Small intestine (tissue), 7 donors: ENCODE results near the gene GIMAP8. TPM values are rescaled to one million over a fixed set of nuclear protein-coding genes. Genes with fewer than 3 reads are reported as not detected.
"Not testable (repeated sequence)": the region's sequence is repeated elsewhere in the genome, so short reads cannot be mapped to it uniquely, and the experiment has no call there.

Source experiments
- DNase-seq, 2 donors: peaks; one replicate each; pipeline versions ENCODE4 v3.0.0 to v3.0.0-alpha.2; 2013
- FAIRE-seq: peaks from 2 replicates; lab custom pipeline; 2012; peaks lifted over from hg19 to GRCh38; lab: Jason Lieb, UNC
- H3K27ac ChIP-seq, 3 donors: one replicate each; pipeline ENCODE4 v1.5.1; 2013; ENCODE audit warnings: low read length in 2 of 3, mild to moderate bottlenecking in 2 of 3, control low read depth in 1 of 3, inconsistent platforms in 1 of 3, low read depth in 1 of 3, moderate library complexity in 1 of 3
- H3K27me3 ChIP-seq, 3 donors: one replicate each; pipeline ENCODE4 v1.6.1; 2013; ENCODE audit warnings: low read length in 3 of 3, inconsistent platforms in 1 of 3; ENCODE audit not compliant: control insufficient read depth in 3 of 3, insufficient read depth in 3 of 3
- H3K36me3 ChIP-seq, 3 donors: one replicate each; pipeline ENCODE4 v1.6.1; 2013; ENCODE audit warnings: low read length in 3 of 3, inconsistent platforms in 1 of 3, low read depth in 1 of 3, mild to moderate bottlenecking in 1 of 3, moderate library complexity in 1 of 3; ENCODE audit not compliant: control insufficient read depth in 3 of 3, insufficient read depth in 2 of 3
- H3K4me1 ChIP-seq, 3 donors: one replicate each; pipeline ENCODE4 v1.6.1; 2013; ENCODE audit warnings: low read length in 2 of 3, inconsistent platforms in 1 of 3, low read depth in 1 of 3, mild to moderate bottlenecking in 1 of 3, moderate library complexity in 1 of 3; ENCODE audit not compliant: control insufficient read depth in 3 of 3, insufficient read depth in 2 of 3
- H3K4me3 ChIP-seq, 3 donors: one replicate each; pipeline ENCODE4 v1.5.1; 2013; ENCODE audit warnings: low read length in 3 of 3, control low read depth in 1 of 3, inconsistent platforms in 1 of 3, low read depth in 1 of 3, mild to moderate bottlenecking in 1 of 3, moderate library complexity in 1 of 3
- H3K9me3 ChIP-seq, 2 donors: one replicate each; pipeline ENCODE4 v1.6.1; 2013; ENCODE audit warnings: low read depth in 1 of 2, low read length in 1 of 2; ENCODE audit not compliant: control insufficient read depth in 2 of 2, insufficient read depth in 1 of 2
- WGBS, 3 donors: extraction: QIAGEN DNeasy Blood & Tissue Kit; methylation state at CpG; one replicate each; pipeline ENCODE4 v1.1.7; 2013; 5-methylcytosine and 5-hydroxymethylcytosine counted together
- polyA plus RNA-seq, 4 donors: library from polyadenylated mRNA; stranded (reverse) in 3 of 4; unstranded in 1 of 4; fragments of 200-250 nt in 3 of 4; fragments of 120-200 nt in 1 of 4; gene quantifications; one replicate each; pipeline versions ENCODE4 v1.2.1 to v1.2.3, GENCODE V29; 2013
- donor health status: healthy with polysubstance abuse.
- donor health status: control.
- donor health status: control.
- donor health status: Bipolar disorder and iron deficiency.
- donor health status: healthy.

Gene GIMAP8
- polyA plus RNA-seq, 4 donors: 0.67 to 14.0 (median 4.1) TPM

DNA sequence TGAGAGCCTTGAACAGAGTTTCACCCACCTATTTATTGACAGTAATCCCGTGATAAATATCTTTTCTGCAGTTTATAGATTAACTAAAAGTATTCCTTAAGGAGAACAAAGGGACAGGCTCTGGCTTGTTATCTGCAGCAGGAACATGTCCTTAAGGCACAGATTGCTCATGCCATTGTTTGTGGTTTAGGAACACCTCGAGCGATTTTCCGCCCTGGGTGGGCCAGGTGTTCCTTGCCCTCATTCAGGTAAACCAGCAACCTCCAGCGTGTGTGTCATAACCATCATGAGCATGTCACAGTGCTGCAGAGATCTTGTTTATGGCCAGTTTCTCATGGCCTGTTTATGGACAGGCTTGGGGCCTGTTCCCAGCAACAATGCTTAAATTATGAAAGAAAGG, 6.6 kb downstream of the GIMAP8 start:
- WGBS, 3 donors: 76 to 86% (median 82%) methylated on average over 5 of the region's 5 CpGs
- not testable (repeated sequence) for H3K36me3 ChIP-seq, H3K27ac ChIP-seq, DNase-seq, H3K4me3 ChIP-seq, H3K4me1 ChIP-seq, H3K27me3 ChIP-seq, FAIRE-seq
- H3K9me3 ChIP-seq: peaks cover 1 to 17% of the 10 kb centered on the region in 2 donors

DNA sequence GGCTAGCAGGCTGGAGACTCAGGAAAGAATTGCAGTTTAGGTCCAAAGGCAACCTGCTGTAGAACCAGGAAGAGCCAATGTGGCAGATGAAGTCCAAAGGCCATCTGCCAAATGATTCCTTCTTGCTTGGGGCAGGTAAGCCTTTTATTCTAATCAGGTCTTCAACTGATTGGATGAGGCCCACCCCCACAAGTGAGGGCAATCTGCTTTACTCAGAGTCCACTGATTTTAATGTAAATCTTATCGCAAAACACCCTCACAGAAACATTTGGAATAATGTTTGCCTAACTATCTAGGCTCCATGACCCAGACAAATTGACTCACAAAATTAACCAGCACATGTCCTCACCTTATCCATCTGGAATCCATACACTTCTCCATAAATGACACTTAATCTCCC, 7.8 kb downstream of the GIMAP8 start:
- H3K27ac ChIP-seq: no peak overlapping the region
- 95 to 100% (median 95%) methylated on average over 1 of the region's 1 CpG for WGBS, 3 donors
- H3K4me1 ChIP-seq: no peaks in the 10 kb centered on the region
- H3K36me3 ChIP-seq: no peaks in the 10 kb centered on the region
- no peak overlapping the region for H3K4me3 ChIP-seq
- FAIRE-seq (no peak), DNase-seq (peak in 1 of 2 donors; percentile 51)
- H3K27me3 ChIP-seq: no peaks in the 10 kb centered on the region
- H3K9me3 ChIP-seq: peaks cover 1 to 17% of the 10 kb centered on the region in 2 donors

DNA sequence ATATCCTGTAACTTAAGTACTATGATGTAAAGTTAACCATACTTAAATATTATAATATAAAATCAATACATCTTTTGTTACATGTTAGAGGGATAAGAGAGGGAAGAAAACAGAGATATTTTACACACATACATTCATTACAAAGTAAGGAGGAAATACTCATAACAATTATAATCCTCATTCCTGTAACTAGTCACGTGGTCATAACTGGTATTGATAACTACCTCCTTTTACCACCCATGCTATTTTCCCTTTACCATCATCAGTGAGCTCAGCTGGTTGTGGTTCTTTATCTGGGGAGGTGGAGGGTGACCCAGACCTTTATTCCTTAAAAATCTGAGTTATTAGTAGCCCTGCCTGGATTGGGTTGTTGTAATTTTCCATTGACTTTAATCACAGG, 8.3 kb downstream of the GIMAP8 start:
- Histone ChIP-seq H3K27ac (no peak overlapping the region), H3K9me3 (peaks cover 1 to 21% of the 10 kb centered on the region in 2 donors), H3K27me3 (no peaks in the 10 kb centered on the region), H3K4me3 (no peak overlapping the region), H3K36me3 (no peaks in the 10 kb centered on the region), H3K4me1 (no peaks in the 10 kb centered on the region)
- DNase-seq (no peak), FAIRE-seq (peak; percentile 5)
- 75 to 82% (median 76%) methylated on average over 1 of the region's 1 CpG for WGBS, 3 donors

DNA sequence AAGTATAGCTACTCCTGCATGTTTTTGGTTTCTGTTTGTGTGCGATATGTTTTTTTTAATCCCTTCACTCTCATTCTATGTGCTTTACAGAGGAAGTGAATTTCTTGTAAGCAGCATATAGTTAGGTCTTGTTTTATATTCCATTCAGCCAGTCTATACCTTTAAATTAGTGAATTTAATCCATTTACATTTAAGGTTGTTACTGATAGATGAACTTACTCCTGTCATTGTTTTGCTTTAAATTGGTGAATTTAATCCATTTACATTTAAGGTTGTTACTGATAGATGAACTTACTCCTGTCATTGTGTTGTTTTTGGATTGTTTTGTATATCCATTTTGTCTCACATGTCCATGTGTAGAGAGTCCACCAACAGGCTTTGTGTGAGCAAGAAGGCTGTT, 11.1 kb downstream of the GIMAP8 start:
- no peaks in the 10 kb centered on the region for H3K4me1 ChIP-seq
- no peaks in the 10 kb centered on the region for H3K36me3 ChIP-seq
- no peaks in the 10 kb centered on the region for H3K27me3 ChIP-seq
- WGBS, 3 donors: 94 to 98% (median 96%) methylated on average over 1 of the region's 1 CpG
- DNase-seq (no peak), FAIRE-seq (no peak)
- no peak overlapping the region for H3K4me3 ChIP-seq
- H3K27ac ChIP-seq: no peak overlapping the region
- H3K9me3 ChIP-seq: peaks cover 0 to 22% of the 10 kb centered on the region in 2 donors

DNA sequence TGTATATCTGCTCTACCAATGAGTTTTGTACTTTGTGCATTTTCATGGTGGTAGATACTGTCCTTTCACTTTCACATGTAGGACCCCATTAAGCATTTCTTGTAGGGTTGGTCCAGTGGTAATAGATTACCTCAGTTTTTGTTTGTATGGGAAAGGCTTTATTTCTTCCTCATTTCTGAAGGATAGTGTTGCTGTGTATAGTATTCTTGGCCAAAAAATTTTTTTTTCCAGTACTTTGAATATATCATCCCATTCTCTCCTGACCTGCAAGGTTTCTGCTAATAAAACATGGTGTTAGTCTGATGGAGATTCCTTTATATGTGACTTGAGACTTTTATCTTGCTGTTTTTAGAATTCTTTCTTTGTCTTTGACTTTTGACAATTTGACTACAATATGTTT, 12.0 kb downstream of the GIMAP8 start:
- no peak for DNase-seq
- no peaks in the 10 kb centered on the region for H3K4me1 ChIP-seq
- no peak overlapping the region for H3K4me3 ChIP-seq
- FAIRE-seq: no peak
- no peak overlapping the region for H3K27ac ChIP-seq
- peaks cover 0 to 16% of the 10 kb centered on the region in 2 donors for H3K9me3 ChIP-seq
- no peaks in the 10 kb centered on the region for H3K27me3 ChIP-seq
- peaks cover 0 to 3% (median 0%) of the 10 kb centered on the region in 3 donors for H3K36me3 ChIP-seq

DNA sequence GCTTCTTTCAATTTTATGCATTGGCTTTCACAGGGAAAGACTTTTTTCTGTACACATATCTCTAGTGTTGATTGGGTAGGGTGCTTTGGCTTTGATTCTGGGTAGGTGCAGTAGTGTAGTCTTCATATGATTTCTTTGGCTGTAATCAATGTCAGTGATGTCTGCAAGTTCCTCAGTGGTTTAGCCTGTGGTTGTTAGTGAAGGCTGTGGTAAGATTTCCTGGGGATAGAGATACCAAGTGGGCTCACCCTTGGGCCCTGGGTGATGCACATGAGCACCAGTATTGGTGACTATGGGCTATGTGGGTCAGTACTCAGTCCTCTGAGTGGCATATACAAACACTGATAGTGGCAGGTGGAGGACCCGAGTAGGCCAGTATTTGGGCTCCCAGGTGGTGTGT, 13.0 kb downstream of the GIMAP8 start:
- DNase-seq: no peak
- Histone ChIP-seq H3K9me3 (peaks cover 0 to 16% of the 10 kb centered on the region in 2 donors), H3K36me3 (peaks cover 0 to 3% (median 0%) of the 10 kb centered on the region in 3 donors), H3K4me3 (no peak overlapping the region), H3K27me3 (no peaks in the 10 kb centered on the region), H3K27ac (no peak overlapping the region), H3K4me1 (no peaks in the 10 kb centered on the region)
- FAIRE-seq: no peak
- 81 to 93% (median 89%) methylated on average over 1 of the region's 1 CpG for WGBS, 3 donors

DNA sequence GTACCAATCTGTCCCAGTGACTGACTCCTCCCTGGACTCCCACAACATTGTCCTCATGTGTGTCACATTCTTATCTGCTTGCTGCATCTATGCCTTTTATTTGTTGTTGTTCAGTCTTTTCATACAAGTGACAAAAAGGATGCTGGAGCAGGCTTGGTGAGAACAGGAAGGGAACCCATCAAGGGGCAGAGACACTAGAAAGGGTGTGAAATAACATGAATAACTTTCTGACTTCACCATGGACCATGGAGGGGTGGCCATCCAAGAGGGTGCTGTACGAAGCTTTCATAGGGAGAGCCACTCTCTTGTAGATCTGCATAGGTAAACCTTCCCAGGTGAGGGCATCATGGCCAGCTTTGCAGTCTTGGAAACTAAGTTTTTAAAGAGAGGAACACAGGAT, 14.5 kb downstream of the GIMAP8 start:
- no peak for FAIRE-seq
- 79 to 82% (median 79%) methylated on average over 1 of the region's 1 CpG for WGBS, 3 donors
- Histone ChIP-seq H3K4me3 (no peak overlapping the region), H3K9me3 (peaks cover 0 to 10% of the 10 kb centered on the region in 2 donors), H3K27ac (no peak overlapping the region), H3K4me1 (no peaks in the 10 kb centered on the region), H3K27me3 (no peaks in the 10 kb centered on the region), H3K36me3 (peaks cover 0 to 3% (median 0%) of the 10 kb centered on the region in 3 donors)
- DNase-seq: no peak

DNA sequence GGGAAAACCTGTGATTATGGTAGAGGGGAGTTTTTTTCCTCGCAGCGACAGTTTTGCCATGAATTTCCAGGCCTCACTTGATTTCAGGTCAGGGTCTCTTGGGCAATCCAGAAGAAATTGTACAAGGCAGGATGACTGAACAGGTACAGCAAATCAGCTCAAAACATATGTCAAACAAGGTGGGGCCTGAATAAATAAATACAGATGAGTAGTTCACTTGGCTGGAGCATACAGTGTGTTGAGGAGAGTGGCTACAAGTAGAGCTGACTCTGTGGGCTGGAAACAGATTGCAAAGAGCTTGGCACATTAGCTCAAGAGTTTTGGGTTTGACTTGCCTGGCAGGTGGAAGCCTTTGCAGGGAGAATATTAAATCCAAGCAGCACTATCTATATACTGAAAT, 15.0 kb downstream of the GIMAP8 start:
- Histone ChIP-seq H3K27ac (no peak overlapping the region), H3K27me3 (no peaks in the 10 kb centered on the region), H3K9me3 (peaks cover 0 to 9% of the 10 kb centered on the region in 2 donors), H3K4me3 (no peak overlapping the region), H3K36me3 (peaks cover 0 to 3% (median 0%) of the 10 kb centered on the region in 3 donors), H3K4me1 (no peaks in the 10 kb centered on the region)
- DNase-seq: no peak
- FAIRE-seq: no peak
- WGBS, 3 donors: 94 to 100% (median 95%) methylated on average over 2 of the region's 2 CpGs

DNA sequence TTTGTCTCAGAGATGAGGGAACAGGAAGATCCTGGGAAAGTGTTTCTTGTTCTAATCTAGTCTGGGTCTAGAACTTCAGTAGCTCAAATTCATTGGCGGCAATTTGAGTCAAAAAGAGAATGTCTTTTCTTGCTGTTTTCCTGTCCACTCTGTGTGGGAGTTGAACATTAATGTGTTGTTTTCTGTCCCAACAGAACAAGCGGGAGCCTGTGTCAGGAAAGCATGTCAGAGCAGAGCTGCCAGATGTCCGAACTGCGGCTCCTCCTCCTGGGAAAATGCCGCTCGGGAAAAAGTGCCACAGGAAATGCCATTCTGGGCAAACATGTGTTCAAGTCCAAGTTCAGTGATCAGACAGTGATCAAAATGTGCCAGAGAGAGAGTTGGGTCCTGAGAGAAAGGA, 16.0 kb downstream of the GIMAP8 start:
- DNase-seq (no peak), FAIRE-seq (no peak)
- Histone ChIP-seq H3K27ac (no peak overlapping the region), H3K4me1 (no peaks in the 10 kb centered on the region), H3K27me3 (no peaks in the 10 kb centered on the region), H3K4me3 (no peak overlapping the region), H3K36me3 (peaks cover 0 to 3% (median 0%) of the 10 kb centered on the region in 3 donors), H3K9me3 (peaks cover 0 to 7% of the 10 kb centered on the region in 2 donors)
- 70 to 89% (median 76%) methylated on average over 6 of the region's 6 CpGs for WGBS, 3 donors
